Measurements from ENCODE around the gene RGS9.

The RGS9 gene

GRCh38 chr17:65259281-65259680 lies 122.1 kb downstream of the RGS9 start:
- no peaks in the 10 kb centered on the region for H3K9me3 ChIP-seq (ENCODE audit: control insufficient read depth, insufficient read depth, low read length)
- H3K9ac ChIP-seq (ENCODE audit: low read depth, low read length) = no peak overlapping the region
- no peaks in the 10 kb centered on the region for H3K36me3 ChIP-seq (ENCODE audit: control insufficient read depth, insufficient read depth, low read length)

GRCh38 chr17:65259696-65260485 lies 122.7 kb downstream of the RGS9 start:
- Histone ChIP-seq H3K36me3 (ENCODE audit: control insufficient read depth, insufficient read depth, low read length) (no peaks in the 10 kb centered on the region), H3K9ac (ENCODE audit: low read depth, low read length) (no peak overlapping the region), H3K27me3 (ENCODE audit: control insufficient read depth, insufficient read depth, low read length) (no peaks in the 10 kb centered on the region), H3K4me3 (ENCODE audit: low read depth, low read length) (no peak overlapping the region), H3K4me1 (ENCODE audit: control insufficient read depth, insufficient read depth, low read length) (no peaks in the 10 kb centered on the region), H3K9me3 (ENCODE audit: control insufficient read depth, insufficient read depth, low read length) (no peaks in the 10 kb centered on the region)

More at GRCh38 chr17:65259281-65259680, 122.1 kb downstream of the RGS9 start:
- no peaks in the 10 kb centered on the region for H3K4me1 ChIP-seq (ENCODE audit: control insufficient read depth, insufficient read depth, low read length)
- H3K4me3 ChIP-seq (ENCODE audit: low read depth, low read length) = no peak overlapping the region
- H3K27me3 ChIP-seq (ENCODE audit: control insufficient read depth, insufficient read depth, low read length) = no peaks in the 10 kb centered on the region

GRCh38 chr17:65260626-65261025 lies 123.5 kb downstream of the RGS9 start:
- H3K9ac ChIP-seq (ENCODE audit: low read depth, low read length) = no peak overlapping the region
- H3K27me3 ChIP-seq (ENCODE audit: control insufficient read depth, insufficient read depth, low read length) = no peaks in the 10 kb centered on the region
- no peaks in the 10 kb centered on the region for H3K9me3 ChIP-seq (ENCODE audit: control insufficient read depth, insufficient read depth, low read length)
- no peaks in the 10 kb centered on the region for H3K4me1 ChIP-seq (ENCODE audit: control insufficient read depth, insufficient read depth, low read length)
- no peaks in the 10 kb centered on the region for H3K36me3 ChIP-seq (ENCODE audit: control insufficient read depth, insufficient read depth, low read length)
- no peak overlapping the region for H3K4me3 ChIP-seq (ENCODE audit: low read depth, low read length)

- Histone ChIP-seq H3K4me1 (ENCODE audit: control insufficient read depth, insufficient read depth, low read length) (no peaks in the 10 kb centered on the region), H3K27me3 (ENCODE audit: control insufficient read depth, insufficient read depth, low read length) (no peaks in the 10 kb centered on the region), H3K9ac (ENCODE audit: low read depth, low read length) (no peak overlapping the region), H3K36me3 (ENCODE audit: control insufficient read depth, insufficient read depth, low read length) (no peaks in the 10 kb centered on the region), H3K4me3 (ENCODE audit: low read depth, low read length) (no peak overlapping the region), H3K9me3 (ENCODE audit: control insufficient read depth, insufficient read depth, low read length) (no peaks in the 10 kb centered on the region)
Observed at GRCh38 chr17:65261152-65261551, 124.0 kb downstream of the RGS9 start.

DNA sequence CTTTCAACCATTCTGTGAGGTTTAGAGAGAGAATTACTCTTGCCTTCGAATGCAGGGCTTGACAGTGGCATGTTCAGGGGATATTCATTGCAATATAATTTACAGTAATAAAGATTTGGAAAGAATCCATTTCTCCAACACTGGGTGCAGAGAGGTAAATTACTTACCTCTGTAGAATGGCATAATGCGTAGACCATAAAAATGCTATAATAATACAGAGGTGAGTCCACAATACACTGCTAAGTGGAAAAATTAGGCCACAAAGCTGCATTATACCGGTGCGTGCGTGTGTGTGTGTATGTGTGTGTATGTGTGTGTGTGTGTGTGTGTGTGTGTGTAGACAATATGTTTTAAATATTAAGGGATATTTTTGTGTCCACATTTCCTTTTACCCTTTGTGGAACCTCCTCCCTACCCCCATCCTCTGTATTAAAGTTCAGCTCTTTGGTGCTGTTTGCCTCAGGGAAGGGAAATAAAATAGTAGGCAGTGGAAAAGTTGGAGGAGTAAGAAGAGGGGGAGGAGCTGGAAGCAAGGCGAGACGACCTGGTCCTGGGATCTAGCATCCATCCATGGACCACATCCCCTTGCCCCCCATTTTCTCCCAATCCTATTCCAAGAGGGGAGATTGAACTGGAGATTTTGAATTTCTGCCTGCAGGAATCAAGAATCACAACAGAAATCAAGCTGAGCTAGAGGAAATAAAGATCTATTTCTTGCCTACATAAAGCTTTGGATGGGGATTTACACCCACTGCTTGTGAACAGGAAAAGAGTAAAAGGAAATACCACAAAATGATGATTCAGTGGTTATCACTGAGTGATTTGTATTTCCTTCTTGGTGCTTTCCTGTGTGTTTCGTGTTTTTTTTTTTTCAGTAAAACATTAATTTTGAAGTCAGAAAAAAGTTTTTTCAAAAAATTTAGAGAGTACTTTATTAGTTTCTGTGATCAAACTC lies 124.8 kb downstream of the RGS9 start:
- Histone ChIP-seq H3K9ac (ENCODE audit: low read depth, low read length) (no peak overlapping the region), H3K4me3 (ENCODE audit: low read depth, low read length) (no peak overlapping the region), H3K9me3 (ENCODE audit: control insufficient read depth, insufficient read depth, low read length) (no peaks in the 10 kb centered on the region), H3K27me3 (ENCODE audit: control insufficient read depth, insufficient read depth, low read length) (no peaks in the 10 kb centered on the region), H3K36me3 (ENCODE audit: control insufficient read depth, insufficient read depth, low read length) (no peaks in the 10 kb centered on the region), H3K4me1 (ENCODE audit: control insufficient read depth, insufficient read depth, low read length) (no peaks in the 10 kb centered on the region)

- no peak overlapping the region for H3K9ac ChIP-seq (ENCODE audit: low read depth, low read length)
- H3K9me3 ChIP-seq (ENCODE audit: control insufficient read depth, insufficient read depth, low read length) = no peaks in the 10 kb centered on the region
- no peaks in the 10 kb centered on the region for H3K36me3 ChIP-seq (ENCODE audit: control insufficient read depth, insufficient read depth, low read length)
- no peaks in the 10 kb centered on the region for H3K4me1 ChIP-seq (ENCODE audit: control insufficient read depth, insufficient read depth, low read length)
- no peak overlapping the region for H3K4me3 ChIP-seq (ENCODE audit: low read depth, low read length)
- no peaks in the 10 kb centered on the region for H3K27me3 ChIP-seq (ENCODE audit: control insufficient read depth, insufficient read depth, low read length)
Observed at GRCh38 chr17:65265276-65265675, 128.1 kb downstream of the RGS9 start.

GRCh38 chr17:65268832-65269231 lies 131.7 kb downstream of the RGS9 start:
- Histone ChIP-seq H3K4me3 (ENCODE audit: low read depth, low read length) (no peak overlapping the region), H3K4me1 (ENCODE audit: control insufficient read depth, insufficient read depth, low read length) (no peaks in the 10 kb centered on the region)

DNA sequence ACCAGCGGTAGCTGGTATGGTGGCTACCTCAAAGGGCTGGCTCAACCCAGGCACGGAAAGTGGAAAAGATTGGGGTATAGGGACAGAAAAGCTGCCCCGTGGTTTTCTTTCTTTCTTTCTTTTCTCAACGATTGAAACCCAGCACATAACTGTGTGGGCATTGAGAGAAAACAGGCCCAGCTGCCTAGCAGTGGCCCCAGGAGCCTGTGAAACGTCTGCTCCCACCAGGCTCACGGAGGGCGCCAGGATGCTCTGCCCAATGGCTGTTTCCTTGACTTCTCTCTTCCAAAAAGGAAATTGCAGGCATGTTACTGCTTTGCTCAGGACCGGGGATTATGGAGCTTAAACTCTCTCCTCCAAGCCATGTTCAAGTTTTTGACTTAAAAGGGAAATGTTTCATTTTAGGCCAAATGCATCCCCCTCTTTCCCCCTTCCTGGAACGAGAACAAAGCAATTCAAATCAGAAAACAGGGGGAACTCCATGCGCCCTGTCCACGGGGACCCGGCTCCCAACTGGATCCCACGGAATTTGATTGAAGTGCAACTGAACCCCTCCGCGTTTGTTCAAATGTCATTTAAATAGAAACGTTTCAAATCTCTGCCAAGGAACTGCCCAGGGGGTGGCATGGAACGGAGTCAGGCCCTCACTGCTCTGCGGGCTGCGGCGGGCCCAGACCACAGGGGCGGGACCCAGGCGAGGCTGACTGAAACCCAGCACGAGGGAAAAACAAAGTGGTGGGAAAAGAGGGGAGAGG lies 133.5 kb downstream of the RGS9 start:
- Histone ChIP-seq H3K9me3 (ENCODE audit: control insufficient read depth, insufficient read depth, low read length) (no peaks in the 10 kb centered on the region), H3K27me3 (ENCODE audit: control insufficient read depth, insufficient read depth, low read length) (no peaks in the 10 kb centered on the region), H3K4me1 (ENCODE audit: control insufficient read depth, insufficient read depth, low read length) (no peaks in the 10 kb centered on the region), H3K36me3 (ENCODE audit: control insufficient read depth, insufficient read depth, low read length) (no peaks in the 10 kb centered on the region), H3K9ac (ENCODE audit: low read depth, low read length) (no peak overlapping the region), H3K4me3 (ENCODE audit: low read depth, low read length) (no peak overlapping the region)

More at GRCh38 chr17:65268832-65269231, 131.7 kb downstream of the RGS9 start:
- Histone ChIP-seq H3K36me3 (ENCODE audit: control insufficient read depth, insufficient read depth, low read length) (no peaks in the 10 kb centered on the region), H3K27me3 (ENCODE audit: control insufficient read depth, insufficient read depth, low read length) (no peaks in the 10 kb centered on the region), H3K9me3 (ENCODE audit: control insufficient read depth, insufficient read depth, low read length) (no peaks in the 10 kb centered on the region), H3K9ac (ENCODE audit: low read depth, low read length) (no peak overlapping the region)

GRCh38 chr17:65271296-65271695 lies 134.1 kb downstream of the RGS9 start:
- Histone ChIP-seq H3K9me3 (ENCODE audit: control insufficient read depth, insufficient read depth, low read length) (no peaks in the 10 kb centered on the region), H3K27me3 (ENCODE audit: control insufficient read depth, insufficient read depth, low read length) (no peaks in the 10 kb centered on the region), H3K36me3 (ENCODE audit: control insufficient read depth, insufficient read depth, low read length) (no peaks in the 10 kb centered on the region), H3K4me1 (ENCODE audit: control insufficient read depth, insufficient read depth, low read length) (no peaks in the 10 kb centered on the region), H3K9ac (ENCODE audit: low read depth, low read length) (no peak overlapping the region), H3K4me3 (ENCODE audit: low read depth, low read length) (no peak overlapping the region)

All from iPS-15b (cell line).